ENCODE measurements around the gene C16orf95.

C16orf95 gene

DNA sequence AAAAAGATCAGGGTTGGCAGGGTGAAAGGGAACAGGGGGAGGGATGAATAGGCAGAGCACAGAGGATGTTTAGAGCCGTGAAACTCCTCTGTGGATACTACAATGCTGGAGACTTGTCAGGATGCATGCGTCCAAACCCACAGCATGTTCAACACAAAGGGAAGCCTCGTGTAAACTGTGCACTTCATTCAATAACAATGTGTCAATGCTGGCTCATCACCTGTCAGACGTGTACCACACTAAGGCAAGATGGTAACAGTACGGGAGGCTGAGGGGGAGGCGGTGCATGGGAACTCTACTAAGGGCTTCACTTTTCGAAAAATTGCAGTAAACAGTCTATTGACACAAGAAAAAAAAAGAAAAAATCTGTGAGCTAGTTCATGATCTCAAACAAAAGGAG is 63.7 kb downstream of the C16orf95 start:
- TF ChIP-seq, protein P1, sequence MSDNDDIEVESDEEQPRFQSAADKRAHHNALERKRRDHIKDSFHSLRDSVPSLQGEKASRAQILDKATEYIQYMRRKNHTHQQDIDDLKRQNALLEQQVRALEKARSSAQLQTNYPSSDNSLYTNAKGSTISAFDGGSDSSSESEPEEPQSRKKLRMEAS (IDR thresholded peaks at IDR 0.05) = no peak

Data from Ishikawa (cell line).